ENCODE measurements around the gene ZNF501. TPM values are rescaled to one million over a fixed set of nuclear protein-coding genes. Genes with fewer than 3 reads are reported as not detected.

The ZNF501 gene
- total and polyA plus RNA-seq, 2 of the 13 experiments (the other 11 are each of a cell fraction or from before 2014, with no cell fraction given): 2.4 to 2.8 TPM

GRCh38 chr3:44729384-44729910 lies at the start of gene ZNF501 (continued):
- TF ChIP-seq, protein P1, sequence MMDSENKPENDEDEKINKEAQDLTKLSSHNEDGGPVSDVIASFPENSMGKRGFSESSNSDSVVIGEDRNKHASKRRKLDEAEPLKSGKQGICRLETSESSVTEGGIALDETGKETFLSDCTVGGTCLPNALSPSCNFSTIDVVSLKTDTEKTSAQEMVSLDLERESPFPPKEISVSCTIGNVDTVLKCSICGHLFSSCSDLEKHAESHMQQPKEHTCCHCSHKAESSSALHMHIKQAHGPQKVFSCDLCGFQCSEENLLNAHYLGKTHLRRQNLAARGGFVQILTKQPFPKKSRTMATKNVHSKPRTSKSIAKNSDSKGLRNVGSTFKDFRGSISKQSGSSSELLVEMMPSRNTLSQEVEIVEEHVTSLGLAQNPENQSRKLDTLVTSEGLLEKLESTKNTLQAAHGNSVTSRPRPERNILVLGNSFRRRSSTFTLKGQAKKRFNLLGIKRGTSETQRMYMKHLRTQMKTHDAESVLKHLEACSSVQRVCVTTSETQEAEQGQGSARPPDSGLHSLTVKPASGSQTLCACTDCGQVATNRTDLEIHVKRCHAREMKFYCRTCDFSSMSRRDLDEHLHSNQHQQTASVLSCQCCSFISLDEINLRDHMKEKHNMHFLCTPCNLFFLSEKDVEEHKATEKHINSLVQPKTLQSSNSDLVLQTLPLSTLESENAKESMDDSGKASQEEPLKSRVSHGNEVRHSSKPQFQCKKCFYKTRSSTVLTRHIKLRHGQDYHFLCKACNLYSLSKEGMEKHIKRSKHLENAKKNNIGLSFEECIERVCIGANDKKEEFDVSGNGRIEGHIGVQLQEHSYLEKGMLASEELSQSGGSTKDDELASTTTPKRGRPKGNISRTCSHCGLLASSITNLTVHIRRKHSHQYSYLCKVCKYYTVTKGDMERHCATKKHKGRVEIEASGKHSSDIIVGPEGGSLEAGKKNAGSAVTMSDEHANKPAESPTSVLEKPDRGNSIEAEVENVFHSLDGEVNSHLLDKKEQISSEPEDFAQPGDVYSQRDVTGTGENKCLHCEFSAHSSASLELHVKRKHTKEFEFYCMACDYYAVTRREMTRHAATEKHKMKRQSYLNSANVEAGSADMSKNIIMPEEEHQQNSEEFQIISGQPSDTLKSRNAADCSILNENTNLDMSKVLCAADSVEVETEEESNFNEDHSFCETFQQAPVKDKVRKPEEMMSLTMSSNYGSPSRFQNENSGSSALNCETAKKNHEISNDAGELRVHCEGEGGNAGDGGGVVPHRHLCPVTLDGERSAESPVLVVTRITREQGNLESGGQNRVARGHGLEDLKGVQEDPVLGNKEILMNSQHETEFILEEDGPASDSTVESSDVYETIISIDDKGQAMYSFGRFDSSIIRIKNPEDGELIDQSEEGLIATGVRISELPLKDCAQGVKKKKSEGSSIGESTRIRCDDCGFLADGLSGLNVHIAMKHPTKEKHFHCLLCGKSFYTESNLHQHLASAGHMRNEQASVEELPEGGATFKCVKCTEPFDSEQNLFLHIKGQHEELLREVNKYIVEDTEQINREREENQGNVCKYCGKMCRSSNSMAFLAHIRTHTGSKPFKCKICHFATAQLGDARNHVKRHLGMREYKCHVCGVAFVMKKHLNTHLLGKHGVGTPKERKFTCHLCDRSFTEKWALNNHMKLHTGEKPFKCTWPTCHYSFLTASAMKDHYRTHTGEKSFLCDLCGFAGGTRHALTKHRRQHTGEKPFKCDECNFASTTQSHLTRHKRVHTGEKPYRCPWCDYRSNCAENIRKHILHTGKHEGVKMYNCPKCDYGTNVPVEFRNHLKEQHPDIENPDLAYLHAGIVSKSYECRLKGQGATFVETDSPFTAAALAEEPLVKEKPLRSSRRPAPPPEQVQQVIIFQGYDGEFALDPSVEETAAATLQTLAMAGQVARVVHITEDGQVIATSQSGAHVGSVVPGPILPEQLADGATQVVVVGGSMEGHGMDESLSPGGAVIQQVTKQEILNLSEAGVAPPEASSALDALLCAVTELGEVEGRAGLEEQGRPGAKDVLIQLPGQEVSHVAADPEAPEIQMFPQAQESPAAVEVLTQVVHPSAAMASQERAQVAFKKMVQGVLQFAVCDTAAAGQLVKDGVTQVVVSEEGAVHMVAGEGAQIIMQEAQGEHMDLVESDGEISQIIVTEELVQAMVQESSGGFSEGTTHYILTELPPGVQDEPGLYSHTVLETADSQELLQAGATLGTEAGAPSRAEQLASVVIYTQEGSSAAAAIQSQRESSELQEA (CRISPR knock-in tag; IDR thresholded peaks at IDR 0.05; ENCODE audit: not compliant biosample characterization): peak; percentile 46
- no peak for TF ChIP-seq MIER3 (CRISPR knock-in tag; IDR thresholded peaks at IDR 0.05; ENCODE audit: borderline replicate concordance)
- TF ChIP-seq TEAD2 (CRISPR knock-in tag; IDR thresholded peaks at IDR 0.05): no peak
- TF ChIP-seq KAT7 (CRISPR knock-in tag; IDR thresholded peaks at IDR 0.05; ENCODE audit: borderline replicate concordance): no peak; the same call in 1 of the 2 replicates
- peak; percentile 91 for TF ChIP-seq ZNF605 (CRISPR knock-in tag; IDR thresholded peaks at IDR 0.05)
- TF ChIP-seq SP1 (IDR thresholded peaks at IDR 0.05): no peak
- TF ChIP-seq SP1 (CRISPR knock-in tag; IDR thresholded peaks at IDR 0.05): peak; percentile 75
- peak; percentile 93 for TF ChIP-seq ZNF274 (CRISPR knock-in tag; IDR thresholded peaks at IDR 0.05)
- TF ChIP-seq ARHGAP35 (CRISPR knock-in tag; IDR thresholded peaks at IDR 0.05; ENCODE audit: borderline replicate concordance): peak; percentile 79; the same call in 1 of the 2 replicates
- TF ChIP-seq ZNF441 (CRISPR knock-in tag; IDR thresholded peaks at IDR 0.05; ENCODE audit: borderline replicate concordance): peak; percentile 51; the same call in 1 of the 2 replicates
- TF ChIP-seq EEA1 (CRISPR knock-in tag; IDR thresholded peaks at IDR 0.05; ENCODE audit: borderline replicate concordance): no peak
- TF ChIP-seq ZNF138 (CRISPR knock-in tag; IDR thresholded peaks at IDR 0.05; ENCODE audit: low read depth): peak; percentile 59; the same call in 1 of the 2 replicates
- peak; percentile 52 for TF ChIP-seq MEIS2 (CRISPR knock-in tag; IDR thresholded peaks at IDR 0.05)
- no peak; the same call in 1 of the 2 replicates for TF ChIP-seq ZNF121 (CRISPR knock-in tag; IDR thresholded peaks at IDR 0.05)
- TF ChIP-seq ZNF569 (CRISPR knock-in tag; IDR thresholded peaks at IDR 0.05; ENCODE audit: borderline replicate concordance): 0 out of 2 replicates have a peak, but pooled peaks have one; percentile 87
- TF ChIP-seq, protein P2, sequence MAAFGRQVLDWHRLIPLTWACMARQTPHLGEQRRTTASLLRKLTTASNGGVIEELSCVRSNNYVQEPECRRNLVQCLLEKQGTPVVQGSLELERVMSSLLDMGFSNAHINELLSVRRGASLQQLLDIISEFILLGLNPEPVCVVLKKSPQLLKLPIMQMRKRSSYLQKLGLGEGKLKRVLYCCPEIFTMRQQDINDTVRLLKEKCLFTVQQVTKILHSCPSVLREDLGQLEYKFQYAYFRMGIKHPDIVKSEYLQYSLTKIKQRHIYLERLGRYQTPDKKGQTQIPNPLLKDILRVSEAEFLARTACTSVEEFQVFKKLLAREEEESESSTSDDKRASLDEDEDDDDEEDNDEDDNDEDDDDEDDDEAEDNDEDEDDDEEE (CRISPR knock-in tag; IDR thresholded peaks at IDR 0.05): 0 out of 2 replicates have a peak, but pooled peaks have one; percentile 57
- 0 out of 2 replicates have a peak, but pooled peaks have one; percentile 28 for TF ChIP-seq ADNP (CRISPR knock-in tag; IDR thresholded peaks at IDR 0.05)
- TF ChIP-seq STAG1 (CRISPR knock-in tag; IDR thresholded peaks at IDR 0.05): no peak
- TF ChIP-seq, protein P3, sequence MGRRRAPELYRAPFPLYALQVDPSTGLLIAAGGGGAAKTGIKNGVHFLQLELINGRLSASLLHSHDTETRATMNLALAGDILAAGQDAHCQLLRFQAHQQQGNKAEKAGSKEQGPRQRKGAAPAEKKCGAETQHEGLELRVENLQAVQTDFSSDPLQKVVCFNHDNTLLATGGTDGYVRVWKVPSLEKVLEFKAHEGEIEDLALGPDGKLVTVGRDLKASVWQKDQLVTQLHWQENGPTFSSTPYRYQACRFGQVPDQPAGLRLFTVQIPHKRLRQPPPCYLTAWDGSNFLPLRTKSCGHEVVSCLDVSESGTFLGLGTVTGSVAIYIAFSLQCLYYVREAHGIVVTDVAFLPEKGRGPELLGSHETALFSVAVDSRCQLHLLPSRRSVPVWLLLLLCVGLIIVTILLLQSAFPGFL (CRISPR knock-in tag; IDR thresholded peaks at IDR 0.05): no peak
- TF ChIP-seq ZKSCAN8 (CRISPR knock-in tag; IDR thresholded peaks at IDR 0.05; ENCODE audit: borderline replicate concordance): 0 out of 2 replicates have a peak, but pooled peaks have one; percentile 18
- peak; percentile 81 for TF ChIP-seq SMAD3 (CRISPR knock-in tag; IDR thresholded peaks at IDR 0.05)
- TF ChIP-seq ZNF549 (CRISPR knock-in tag; IDR thresholded peaks at IDR 0.05): no peak

Data from HepG2 (cell line).